HG03520 (cell line): Measurements from ENCODE around the gene RGS7BP.

Experiments used
- ATAC-seq: cut with Tn5 transposase; IDR thresholded peaks from one replicate; pipeline ENCODE4 v1.9.1; 2021; ENCODE audit warnings: mild to moderate bottlenecking, moderate library complexity; ENCODE audit not compliant: unreplicated experiment

Gene RGS7BP

DNA sequence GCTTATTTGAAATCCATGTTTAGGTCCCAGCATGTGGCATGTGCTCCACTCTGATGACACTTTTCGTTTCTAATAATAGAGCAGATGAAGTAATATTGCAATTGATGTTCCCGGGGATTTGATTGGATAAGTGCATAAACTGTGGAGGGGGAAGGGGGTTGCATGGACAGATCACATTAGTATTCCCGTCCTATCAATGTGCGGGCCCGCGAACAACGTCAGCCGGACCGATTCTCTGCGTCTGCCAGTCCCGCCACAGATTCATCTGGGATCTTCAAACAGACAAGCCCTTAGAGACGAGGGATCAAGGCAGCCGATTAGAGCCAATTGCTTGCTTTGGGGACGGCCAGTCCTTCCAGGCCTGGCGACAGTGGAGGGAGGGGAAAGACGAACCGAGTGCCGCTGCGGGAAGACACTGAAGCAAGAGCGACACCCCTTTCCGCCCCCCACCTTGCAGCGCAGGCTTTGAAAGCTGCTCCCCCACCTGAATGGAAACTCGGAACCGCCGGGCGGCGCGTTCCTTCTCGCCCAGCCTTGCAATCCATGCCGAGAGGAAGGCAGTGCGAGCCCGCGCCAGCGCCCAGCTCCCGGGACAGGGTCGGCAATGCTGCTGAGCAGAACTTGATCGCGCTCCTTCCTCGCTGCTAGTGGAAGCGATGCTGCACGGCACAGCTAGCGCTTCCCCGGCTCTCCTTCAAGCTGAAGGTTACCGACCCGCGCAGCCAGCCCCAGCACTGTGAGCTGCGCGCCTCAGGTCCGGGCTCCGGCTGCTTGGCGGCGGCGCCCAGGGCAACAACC lies at the start of gene RGS7BP:
TSS of gene RGS7BP (plus strand) at position 247 of the 798 bp plus-strand sequence. CDS start 610 bp downstream, outside the sequence.
- ATAC-seq: no peak

DNA sequence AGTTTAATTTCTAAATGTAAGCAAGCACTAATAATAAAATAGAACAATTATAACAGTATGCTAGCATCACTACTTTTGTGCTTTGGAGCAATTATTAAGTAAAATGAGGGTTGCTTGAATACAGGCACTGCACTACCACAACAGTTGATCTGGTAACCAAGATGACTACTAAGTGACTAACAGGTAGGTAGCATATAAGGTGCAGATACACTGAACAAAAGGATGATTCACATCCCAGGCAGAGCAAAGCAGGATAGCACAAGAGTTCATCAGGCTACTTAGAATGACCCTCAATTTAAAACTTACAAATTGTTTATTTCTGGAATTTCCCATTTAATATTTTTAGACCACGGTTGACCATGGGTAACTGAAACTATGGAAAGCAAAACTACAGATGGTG lies 48.0 kb upstream of the RGS7BP start:
- ATAC-seq: no peak

DNA sequence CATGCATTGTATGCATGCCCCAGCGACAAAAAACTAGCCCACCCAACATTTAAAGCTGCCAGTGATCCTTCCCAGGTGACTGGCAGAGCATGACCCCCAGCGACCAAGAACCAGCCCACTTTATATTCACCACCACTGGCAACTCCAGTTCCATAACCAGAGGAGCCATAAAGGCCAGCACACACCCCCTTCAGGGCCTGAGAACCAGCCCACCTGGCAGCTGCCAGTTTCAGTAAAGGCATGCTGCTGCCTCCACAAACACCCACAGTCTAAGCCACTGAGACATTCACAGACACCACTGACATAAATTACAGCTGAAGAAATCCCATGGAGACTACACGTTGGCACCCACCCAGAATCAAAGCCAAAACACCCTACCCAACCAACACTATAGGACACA lies 46.9 kb upstream of the RGS7BP start:
- no peak for ATAC-seq

DNA sequence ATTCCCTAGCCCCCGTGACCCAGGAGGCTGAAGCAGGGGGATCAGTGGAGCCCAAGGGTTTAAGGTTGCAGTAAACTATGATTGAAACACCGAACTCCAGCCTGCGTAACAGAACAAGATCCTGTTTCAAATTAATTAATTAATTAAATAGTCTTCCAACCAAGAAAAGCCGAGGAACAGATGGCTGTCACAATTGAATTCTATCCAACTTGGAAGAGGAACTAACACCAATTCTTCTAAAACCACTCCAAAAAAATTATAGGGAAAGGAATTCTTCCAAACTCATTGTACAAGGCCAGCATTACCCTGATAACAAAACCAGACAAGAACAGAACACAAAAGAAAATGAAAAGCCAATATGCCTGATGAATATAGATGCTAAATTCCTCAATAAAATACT lies 43.4 kb upstream of the RGS7BP start:
- no peak for ATAC-seq

DNA sequence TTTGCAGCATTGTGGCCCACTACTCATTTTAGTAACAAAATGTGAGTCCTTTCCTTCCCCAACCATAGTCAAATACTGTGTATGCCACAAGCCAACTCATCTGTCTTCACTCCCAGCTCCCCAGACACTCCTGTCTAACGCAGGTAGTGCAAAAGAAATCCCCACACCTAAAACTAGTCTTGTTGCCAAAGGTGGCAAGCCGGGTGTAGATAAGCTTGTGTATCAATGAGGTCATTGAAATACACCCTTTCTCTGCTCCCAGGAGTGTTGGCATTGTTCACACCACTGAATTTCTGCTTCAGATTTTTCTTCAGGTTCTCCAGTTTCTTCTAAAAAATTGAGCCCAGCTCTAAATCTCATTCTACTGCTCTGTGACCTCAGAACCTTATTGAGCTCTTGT lies 19.7 kb upstream of the RGS7BP start:
- no peak for ATAC-seq

DNA sequence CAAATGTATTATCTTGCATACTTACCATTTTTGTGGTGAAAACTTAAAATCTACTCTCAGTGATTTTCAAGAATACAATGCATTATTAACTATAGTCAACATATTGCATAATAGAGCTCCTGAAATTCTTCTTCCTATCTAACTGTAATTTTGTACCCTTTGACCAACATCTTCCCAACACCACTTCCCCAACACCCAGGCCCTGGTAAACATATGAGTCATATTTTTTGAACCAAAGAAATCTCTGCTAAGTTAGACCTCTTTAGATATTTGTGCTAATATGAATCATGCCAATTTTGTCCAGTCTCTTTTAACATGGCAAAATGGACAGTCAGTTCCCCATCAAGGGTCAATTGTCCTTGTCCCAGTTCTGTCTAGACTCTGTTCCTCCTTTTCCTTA lies 18.5 kb upstream of the RGS7BP start:
- no peak for ATAC-seq

DNA sequence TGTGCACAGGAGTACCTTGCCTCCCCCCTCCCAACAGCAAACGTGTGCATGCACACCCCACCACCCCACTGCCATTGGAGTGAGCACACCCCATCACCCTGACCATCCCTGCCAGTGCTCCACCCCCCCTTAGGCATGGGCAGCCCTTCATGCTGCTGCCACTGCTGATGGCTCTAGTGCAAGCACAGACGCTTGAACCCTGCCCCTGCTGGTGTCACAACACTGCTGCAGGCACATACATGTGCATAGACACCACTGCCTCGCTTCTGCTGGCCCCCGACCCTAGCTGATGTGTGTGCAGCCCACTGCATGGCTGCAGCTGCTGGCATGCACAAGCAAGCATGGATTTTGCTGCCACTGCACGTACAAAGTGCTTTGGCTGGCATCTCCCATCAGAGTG lies 16.0 kb upstream of the RGS7BP start:
- no peak for ATAC-seq

DNA sequence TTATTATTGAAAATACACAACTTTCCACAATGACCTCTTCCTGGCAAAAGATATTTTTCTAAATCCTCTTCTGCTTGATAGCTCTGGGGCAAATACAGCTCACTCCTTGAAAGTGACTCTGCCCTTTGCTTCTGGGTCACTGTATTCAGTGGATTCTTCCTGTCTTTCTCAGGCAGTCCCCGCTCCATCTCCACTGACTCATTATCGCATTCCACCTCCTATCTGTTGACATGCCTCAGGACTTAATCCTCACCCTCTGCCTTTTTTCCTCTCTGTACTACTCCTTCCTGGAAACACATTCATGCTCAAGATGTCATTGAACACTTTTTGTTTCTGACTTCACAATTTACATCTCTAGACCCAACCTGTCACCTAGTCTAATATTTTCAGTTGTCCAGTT lies 8.4 kb upstream of the RGS7BP start:
- no peak for ATAC-seq

DNA sequence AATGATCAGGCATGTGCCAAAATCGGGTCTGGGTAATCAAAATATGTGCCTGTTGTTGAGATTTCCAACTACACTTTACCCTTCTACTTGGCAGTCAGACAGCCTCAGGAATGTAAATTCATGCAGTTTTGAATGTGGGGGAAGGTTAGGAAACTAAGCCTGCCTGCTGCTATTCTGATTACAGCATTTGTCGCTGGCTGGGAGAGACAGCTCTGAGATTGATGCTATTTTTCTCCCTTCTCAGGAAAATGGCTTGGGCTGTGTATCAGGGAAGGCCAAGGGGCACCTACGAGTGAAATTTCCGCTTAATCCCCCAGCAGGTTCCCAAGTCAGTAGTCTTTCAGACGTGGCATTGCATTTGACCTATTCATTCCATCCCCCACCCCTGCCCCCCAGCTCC lies 3.6 kb upstream of the RGS7BP start:
- ATAC-seq: no peak

DNA sequence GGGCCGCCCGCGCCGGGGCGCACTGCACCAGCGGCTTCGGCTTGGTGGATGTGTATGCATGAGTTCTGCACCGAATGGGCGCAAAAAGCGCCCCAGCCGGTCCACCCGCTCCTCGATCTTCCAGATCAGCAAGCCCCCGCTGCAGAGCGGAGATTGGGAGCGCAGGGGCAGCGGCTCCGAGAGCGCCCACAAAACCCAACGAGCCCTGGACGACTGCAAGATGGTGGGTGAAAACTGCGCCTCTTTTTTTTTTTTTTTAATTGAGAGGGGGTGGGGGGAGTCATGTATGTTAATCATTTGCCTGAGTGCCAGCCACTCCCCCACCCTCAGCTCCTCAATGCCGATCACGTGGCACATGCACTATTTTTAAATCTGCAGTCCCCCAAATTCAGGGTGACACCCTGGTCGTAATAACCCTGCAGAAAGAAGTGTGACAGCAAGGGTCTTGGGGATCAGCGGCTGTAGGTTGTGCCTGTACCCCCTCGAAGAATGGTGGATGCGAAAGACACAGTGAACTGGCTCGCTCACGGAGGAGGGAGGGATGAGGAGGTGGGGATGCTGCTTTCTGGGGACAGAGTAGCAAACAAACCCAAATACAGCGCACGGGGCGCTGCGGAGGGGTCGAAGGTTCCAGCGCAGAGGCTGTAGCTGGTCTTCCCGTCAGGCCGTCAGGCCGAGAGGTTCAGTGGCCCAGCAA lies 900 bp downstream of the RGS7BP start:
- ATAC-seq: no peak

DNA sequence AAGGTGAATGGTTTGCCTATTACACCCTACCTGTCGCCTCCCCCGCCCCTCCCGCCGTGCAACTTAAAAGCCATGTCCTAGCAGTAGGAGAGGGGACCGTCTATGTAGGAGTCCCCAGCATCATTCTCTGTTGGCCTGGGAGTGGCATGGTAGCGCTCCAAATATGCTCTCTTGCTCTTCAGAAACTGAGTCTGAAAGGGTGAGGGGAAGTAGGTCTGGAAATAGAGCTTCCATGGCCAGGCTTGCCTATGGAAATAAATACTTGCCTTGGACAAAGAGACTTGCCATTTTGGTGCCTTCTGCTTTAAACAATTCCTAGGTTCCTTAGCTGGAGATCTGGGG lies 1.4 kb downstream of the RGS7BP start:
- ATAC-seq: no peak

DNA sequence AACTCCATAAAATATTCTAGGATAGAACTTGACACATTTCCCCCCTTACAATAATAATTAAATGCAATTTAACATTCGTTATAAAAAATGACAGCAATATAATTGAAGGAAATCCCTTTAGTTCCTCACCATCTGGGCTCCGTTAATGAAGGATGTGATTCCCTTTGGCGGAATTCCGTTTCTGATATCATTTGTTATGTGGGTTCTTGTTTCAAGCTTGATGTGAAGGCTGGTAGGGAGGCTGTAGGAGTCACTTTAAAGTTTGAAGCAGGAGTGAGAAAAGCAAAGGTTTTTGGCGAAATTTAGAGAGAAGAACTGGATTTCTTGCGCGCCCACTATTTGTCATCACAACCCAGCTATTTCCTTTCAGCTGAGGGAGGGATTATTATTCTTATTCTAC lies 4.0 kb downstream of the RGS7BP start:
- ATAC-seq: no peak

DNA sequence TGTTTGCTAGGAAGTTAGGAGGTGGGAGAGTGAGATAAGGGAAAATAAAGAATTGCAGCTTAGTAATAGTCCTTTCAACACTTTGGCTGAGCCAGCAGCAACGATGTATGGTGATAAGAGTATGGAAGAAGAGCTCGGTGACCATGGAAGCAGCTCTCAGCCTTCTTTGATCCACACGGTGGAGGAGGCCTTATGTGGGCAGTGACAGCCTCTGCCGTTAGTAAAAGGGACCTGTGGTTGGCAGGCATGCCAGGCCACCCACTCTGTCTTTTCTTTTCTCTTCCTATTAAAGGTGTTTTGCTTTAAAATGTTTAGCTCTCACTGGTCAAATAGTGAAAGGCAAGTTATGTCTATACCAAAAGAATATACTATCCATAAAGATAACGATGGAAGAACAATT lies 7.7 kb downstream of the RGS7BP start:
- no peak for ATAC-seq

DNA sequence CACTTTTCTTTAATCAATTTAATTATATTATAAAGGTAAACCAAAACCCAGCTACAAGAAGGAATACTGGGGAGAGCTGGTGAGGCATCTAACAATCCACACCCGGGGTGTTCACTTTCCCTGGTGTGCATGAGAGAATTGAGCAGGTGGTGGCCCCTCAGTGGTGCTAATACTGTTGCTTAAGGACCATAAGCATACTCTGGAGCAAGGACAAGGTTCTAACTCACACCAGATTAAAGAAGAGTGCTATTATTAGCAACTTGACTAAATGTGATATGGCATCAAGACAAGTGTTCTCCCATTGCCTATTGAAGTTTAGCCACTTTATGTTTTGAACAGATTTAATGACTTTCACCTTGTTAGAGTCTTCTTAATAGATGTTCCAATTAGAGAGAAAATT lies 8.8 kb downstream of the RGS7BP start:
- no peak for ATAC-seq

DNA sequence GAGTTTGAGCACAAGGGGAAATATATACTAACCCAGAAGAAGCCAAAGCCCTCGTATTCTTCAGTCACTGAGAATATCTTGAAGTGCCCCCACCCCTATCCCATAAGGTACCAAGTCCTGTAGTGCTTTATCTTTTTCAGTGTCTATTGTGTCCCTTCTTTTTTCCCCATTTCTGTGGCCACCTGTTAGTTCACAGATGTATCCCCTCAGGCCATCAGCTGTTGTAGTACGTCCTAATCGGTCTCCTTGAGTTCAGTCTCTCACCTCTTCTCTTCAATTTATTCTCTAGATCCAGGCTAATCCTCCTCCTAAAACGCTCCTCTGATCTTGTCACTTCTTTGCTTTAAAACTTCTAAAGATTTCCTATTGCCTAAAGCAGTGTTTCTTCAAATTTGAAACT lies 10.4 kb downstream of the RGS7BP start:
- ATAC-seq: no peak

DNA sequence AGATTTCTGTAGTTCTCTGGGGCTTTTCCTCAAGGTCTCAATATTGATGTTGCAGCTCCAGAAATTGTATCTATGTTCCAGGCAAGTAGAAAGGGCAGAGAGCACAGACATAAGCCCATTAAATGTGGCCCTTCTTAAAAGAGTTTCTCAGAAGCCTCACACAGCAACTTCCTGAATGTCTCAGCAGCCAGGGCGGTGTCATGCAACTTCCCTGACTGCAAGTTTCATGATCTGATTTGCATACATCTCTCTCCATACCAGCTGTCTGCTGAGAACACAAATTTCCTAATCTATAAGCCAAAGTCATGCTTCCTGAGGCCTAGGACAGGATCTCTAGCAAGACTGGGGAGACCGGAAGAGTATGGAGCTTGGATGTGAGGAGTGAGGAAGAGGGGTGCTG lies 13.0 kb downstream of the RGS7BP start:
- peak; percentile 90 for ATAC-seq

DNA sequence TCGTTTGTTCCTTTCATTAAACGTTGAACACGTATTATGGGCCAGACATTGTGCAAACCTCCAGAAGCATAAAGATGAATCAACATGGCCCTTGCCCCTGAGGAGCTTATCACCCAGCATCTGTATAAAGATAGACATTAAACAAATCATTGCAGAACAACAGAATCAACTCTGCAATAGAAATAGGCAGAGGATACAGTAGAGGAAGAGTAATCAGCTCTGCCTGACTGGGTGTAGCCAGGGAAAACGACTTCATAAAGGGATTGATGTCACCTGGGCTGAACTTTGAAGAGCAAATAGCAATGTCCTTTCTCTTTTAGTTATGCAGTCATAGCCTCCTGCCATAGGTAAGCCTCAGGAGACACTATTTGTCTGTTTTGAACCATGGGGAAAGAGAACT lies 13.4 kb downstream of the RGS7BP start:
- ATAC-seq: no peak

DNA sequence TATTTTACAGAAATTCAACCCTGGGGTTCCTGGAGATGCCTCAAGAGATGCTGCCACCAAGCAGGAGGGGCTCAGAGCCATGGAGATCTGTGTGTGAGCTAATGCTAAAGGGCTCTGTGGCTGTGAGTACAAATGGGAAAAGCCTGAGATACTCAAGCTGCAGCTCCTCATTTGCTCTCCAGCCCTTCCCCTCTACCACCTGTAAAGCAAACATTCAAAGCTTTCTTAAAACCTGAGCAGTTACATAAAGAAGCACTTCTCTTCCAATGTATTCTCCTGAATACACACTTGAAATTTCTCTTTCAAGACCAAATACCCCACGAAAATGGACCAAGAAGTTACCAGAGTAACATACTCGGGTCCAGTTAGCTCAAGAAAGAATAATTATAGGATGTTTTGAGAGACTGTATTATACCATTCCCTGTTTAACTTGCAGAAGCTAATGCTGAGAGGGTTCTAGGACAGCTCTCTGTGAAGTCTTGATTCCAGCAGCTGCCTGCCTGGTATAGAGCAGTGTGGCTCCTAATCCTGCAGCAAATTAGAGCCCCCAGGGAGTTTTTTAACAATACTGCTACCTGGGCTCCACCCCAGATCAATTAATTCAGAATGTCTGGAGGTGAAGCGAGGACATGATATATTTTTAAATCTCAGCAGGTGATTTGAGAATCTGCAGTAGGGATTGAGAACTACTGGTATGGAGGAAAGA lies 21.1 kb downstream of the RGS7BP start:
- ATAC-seq: no peak

DNA sequence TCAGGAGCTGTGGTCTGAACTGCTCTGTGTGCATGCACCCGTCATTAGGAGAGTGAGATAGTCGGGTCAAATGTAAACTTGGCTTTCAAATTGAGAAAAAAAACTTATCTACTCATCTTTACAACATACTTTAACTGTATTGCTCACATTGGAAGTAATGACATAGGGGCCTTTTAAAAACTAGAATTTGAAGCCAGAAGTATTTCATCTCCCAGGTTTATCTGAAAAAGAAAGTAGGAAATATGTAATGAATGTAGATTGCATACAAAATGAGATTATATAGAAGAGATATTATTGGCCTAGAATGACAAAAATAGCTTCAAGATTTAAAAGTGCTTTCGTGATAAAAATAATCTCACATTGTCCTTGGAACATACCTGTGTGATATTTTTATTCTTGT lies 24.3 kb downstream of the RGS7BP start:
- no peak for ATAC-seq

DNA sequence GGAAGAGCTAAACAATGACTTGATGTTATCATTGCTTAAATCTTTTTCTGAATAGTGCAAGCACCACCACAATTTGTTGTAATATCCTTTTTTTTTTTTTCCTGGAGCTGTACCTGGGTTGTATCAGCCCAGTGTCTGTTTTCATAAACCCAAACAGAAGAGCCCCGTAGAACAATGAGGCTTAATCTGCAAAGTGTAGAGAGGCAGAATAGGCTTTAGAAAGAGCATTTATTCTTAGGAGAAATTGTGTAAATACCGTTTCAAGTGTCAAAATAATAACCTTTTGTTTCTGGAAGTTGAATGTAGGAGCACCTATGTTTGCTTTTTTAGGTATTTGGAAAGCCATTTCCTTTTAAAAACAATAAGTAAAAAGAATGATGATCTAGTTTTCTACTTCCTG lies 26.4 kb downstream of the RGS7BP start:
- ATAC-seq: no peak

DNA sequence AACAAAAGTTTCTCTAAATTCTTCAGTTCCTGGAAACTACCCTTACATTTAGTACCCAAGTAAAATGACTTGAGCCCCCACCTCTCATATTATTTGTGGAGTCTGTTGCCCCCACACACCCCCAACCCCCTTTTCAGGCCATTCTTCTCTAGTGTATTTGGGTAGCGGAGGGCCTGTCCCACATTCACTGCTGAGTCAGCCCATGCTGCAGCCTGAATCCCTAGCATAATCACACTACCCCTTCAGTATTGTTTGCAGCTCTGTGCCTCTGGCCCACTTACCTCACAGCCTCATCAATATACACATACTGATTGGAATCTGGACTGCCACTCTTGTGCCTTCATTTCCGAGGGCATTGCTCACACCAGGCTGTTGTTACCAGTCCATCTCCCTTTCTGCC lies 26.8 kb downstream of the RGS7BP start:
- ATAC-seq: no peak

DNA sequence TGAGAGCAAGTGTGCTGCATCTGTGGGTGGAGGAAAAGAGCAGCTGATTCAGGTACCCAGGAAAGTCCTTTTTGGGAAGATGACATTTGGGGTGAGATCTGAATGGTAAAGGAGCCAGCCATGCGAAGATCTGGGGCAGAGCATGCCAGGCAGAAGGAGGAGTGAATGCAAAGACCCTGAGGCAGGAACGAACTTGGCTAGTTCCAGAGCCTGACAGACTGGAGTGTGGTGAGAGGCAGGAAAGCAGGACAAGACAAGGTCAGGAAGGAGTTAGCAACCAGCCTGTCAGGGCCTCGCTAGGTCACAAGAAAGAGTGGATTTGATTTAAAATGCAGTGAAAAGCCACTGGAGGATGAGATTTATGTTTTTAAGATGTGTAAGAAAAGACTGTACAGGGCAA lies 28.2 kb downstream of the RGS7BP start:
- no peak for ATAC-seq
